HG02943 (cell line): Measurements from ENCODE around the gene APBB2.
A peak's percentile ranks its signal among the peaks of the same experiment; 100 is the strongest.

Experiments used
- ATAC-seq: cut with Tn5 transposase; IDR thresholded peaks from one replicate; pipeline ENCODE4 v1.9.1; 2021; ENCODE audit warnings: mild to moderate bottlenecking, low read depth, moderate library complexity; ENCODE audit not compliant: unreplicated experiment

APBB2 gene

GRCh38 chr4:40953283-40954087, 260.9 kb downstream of the APBB2 start:
- no peak for ATAC-seq

GRCh38 chr4:40952672-40953071, 261.7 kb downstream of the APBB2 start:
- no peak for ATAC-seq

- ATAC-seq: no peak
These were observed 262.1 kb downstream of the APBB2 start for GRCh38 chr4:40952217-40952616.

GRCh38 chr4:40951026-40951425, 263.3 kb downstream of the APBB2 start:
- ATAC-seq: no peak

GRCh38 chr4:40949358-40950100, 264.8 kb downstream of the APBB2 start:
- ATAC-seq: no peak

- ATAC-seq: no peak
These were observed 266.3 kb downstream of the APBB2 start for GRCh38 chr4:40948014-40948413.

- no peak for ATAC-seq
These were observed 267.7 kb downstream of the APBB2 start for GRCh38 chr4:40946652-40947051.

GRCh38 chr4:40940756-40941155, 273.6 kb downstream of the APBB2 start:
- no peak for ATAC-seq

GRCh38 chr4:40940317-40940741, 274.0 kb downstream of the APBB2 start:
- no peak for ATAC-seq

GRCh38 chr4:40939856-40940255, 274.5 kb downstream of the APBB2 start:
- ATAC-seq: no peak

- no peak for ATAC-seq
These were observed 276.0 kb downstream of the APBB2 start for GRCh38 chr4:40938337-40938736.

- no peak for ATAC-seq
These were observed 277.1 kb downstream of the APBB2 start for GRCh38 chr4:40937140-40937725.

GRCh38 chr4:40934676-40935075, 279.7 kb downstream of the APBB2 start:
- ATAC-seq: no peak

GRCh38 chr4:40933272-40934053, 280.9 kb downstream of the APBB2 start:
- no peak for ATAC-seq

GRCh38 chr4:40931841-40932240, 282.5 kb downstream of the APBB2 start:
- ATAC-seq: no peak

- ATAC-seq: no peak
These were observed 283.1 kb downstream of the APBB2 start for GRCh38 chr4:40931238-40931637.

GRCh38 chr4:40927074-40927473, 287.3 kb downstream of the APBB2 start:
- ATAC-seq: no peak

- no peak for ATAC-seq
These were observed 289.6 kb downstream of the APBB2 start for GRCh38 chr4:40924793-40925117.

GRCh38 chr4:40924096-40924792, 290.1 kb downstream of the APBB2 start:
- peak; percentile 63 for ATAC-seq
